T-cell (primary cell): ENCODE results near the gene ZNF408. TPM values are rescaled to one million over a fixed set of nuclear protein-coding genes. Genes with fewer than 3 reads are reported as not detected.
A peak's percentile ranks its signal among the peaks of the same experiment; 100 is the strongest.

Source experiments
- ATAC-seq, 4 experiments: fragments of 200-7000 bp in 3 of 4; fragments of 150-1000 bp in 1 of 4; cut with Tn5 transposase; replicated peaks in 1 of 4; 1 replicate in 3 of 4; 2 replicates in 1 of 4; pipeline ENCODE4 v1.10.0; 2021; ENCODE audit warnings: moderate library complexity in 3 of 4, mild to moderate bottlenecking in 2 of 4, moderate number of reproducible peaks in 1 of 4
- CTCF ChIA-PET, 2 donors: fragments of 300-600 bp; sonication (Branson Sonifier 250); formaldehyde crosslinking; loops; one replicate each; lab custom pipeline; 2022; ENCODE audit warnings: antibody characterized with exemption in 2 of 2; lab: Charles Lee
- POLR2A ChIA-PET, 2 donors: fragments of 300-600 bp; sonication (Branson Sonifier 250); formaldehyde crosslinking; loops; one replicate each; lab custom pipeline; 2022; ENCODE audit warnings: antibody characterized with exemption in 2 of 2; lab: Charles Lee
- DNase-seq, 35 experiments: peaks; one replicate each; pipeline versions ENCODE4 v3.0.0 to v3.0.0-alpha.2; 2013 to 2023
- H3K27ac ChIP-seq: one replicate; pipeline ENCODE4 v1.5.1; 2013; ENCODE audit warnings: low read length
- H3K27me3 ChIP-seq, 2 experiments: replicated peaks in 1 of 2; 1 replicate in 1 of 2; 2 replicates in 1 of 2; pipeline versions ENCODE4 v1.6.1 to v1.7.0; 2013; ENCODE audit warnings: low read length in 1 of 2, mixed read lengths in 1 of 2; ENCODE audit not compliant: control insufficient read depth in 2 of 2, insufficient read depth in 2 of 2; ENCODE audit errors: extremely low read depth in 1 of 2
- H3K36me3 ChIP-seq, 2 donors: 1 replicate in 1 of 2; 2 replicates in 1 of 2; pipeline versions ENCODE4 v1.6.1 to v1.7.0; 2013; ENCODE audit warnings: low read length in 1 of 2; ENCODE audit not compliant: control insufficient read depth in 2 of 2, insufficient read depth in 1 of 2; ENCODE audit errors: extremely low read depth in 1 of 2
- H3K4me1 ChIP-seq, 2 experiments: 1 replicate in 1 of 2; 2 replicates in 1 of 2; pipeline versions ENCODE4 v1.6.1 to v1.7.0; 2013; ENCODE audit warnings: low read length in 2 of 2, mixed read lengths in 1 of 2; ENCODE audit not compliant: insufficient read depth in 2 of 2, control insufficient read depth in 1 of 2; ENCODE audit errors: extremely low read depth in 1 of 2
- H3K4me3 ChIP-seq, 2 donors: 1 replicate in 1 of 2; 2 replicates in 1 of 2; pipeline versions ENCODE4 v1.5.1 to v1.7.0; 2013; ENCODE audit warnings: mild to moderate bottlenecking in 2 of 2, low read length in 1 of 2, moderate library complexity in 1 of 2; ENCODE audit not compliant: control insufficient read depth in 1 of 2; ENCODE audit errors: extremely low read depth in 1 of 2
- H3K9me3 ChIP-seq: 2 replicates; pipeline ENCODE4 v1.7.0; 2013
- H3K27ac Mint-ChIP-seq, 2 donors: one replicate each; pipeline ENCODE4 v1.8.0; 2020 to 2021; ENCODE audit warnings: mild to moderate bottlenecking in 2 of 2, mixed read lengths in 2 of 2
- H3K27me3 Mint-ChIP-seq, 2 donors: one replicate each; pipeline ENCODE4 v1.8.0; 2021 to 2022; ENCODE audit warnings: mixed read lengths in 2 of 2
- H3K36me3 Mint-ChIP-seq: one replicate; pipeline ENCODE4 v1.8.0; 2021; ENCODE audit warnings: mixed read lengths
- H3K4me1 Mint-ChIP-seq, 3 donors: one replicate each; pipeline ENCODE4 v1.8.0; 2020 to 2022; ENCODE audit warnings: mixed read lengths in 3 of 3, mild to moderate bottlenecking in 1 of 3
- H3K4me3 Mint-ChIP-seq, 3 donors: one replicate each; pipeline ENCODE4 v1.8.0; 2020 to 2022; ENCODE audit warnings: mild to moderate bottlenecking in 3 of 3, mixed read lengths in 3 of 3, moderate library complexity in 3 of 3
- H3K9me3 Mint-ChIP-seq, 3 donors: one replicate each; pipeline ENCODE4 v1.8.0; 2020 to 2022; ENCODE audit warnings: mixed read lengths in 3 of 3
- WGBS: methylation state at CpG from one replicate; pipeline ENCODE4 v1.1.5; 2013; ENCODE audit warnings: missing lambda C conversion rate; ENCODE audit not compliant: insufficient coverage; 5-methylcytosine and 5-hydroxymethylcytosine counted together
- total RNA-seq, 35 experiments: library from RNA in 6 of 35; stranded (reverse) in 6 of 35; fragments of 120-200 nt in 1 of 35; gene quantifications; one replicate each; pipeline versions ENCODE4 v1.2.1 to v1.2.4 and lab custom pipeline; 2013 to 2026

Gene ZNF408
- total RNA-seq, 5 donors from 2014 or later (not counting 1 experiment from before 2014, with no cell fraction given): 6.1 to 22.4 (median 19.7) TPM

GRCh38 chr11:46719048-46719542, 18.3 kb downstream of the ZNF408 start, which contains the start of gene F2:
Gene F2, plus strand, starts transcription at chr11:46719213. Its CDS starts 23 bp downstream, at chr11:46719236.
- Histone ChIP-seq H3K27ac (no peak within 1 kb of the TSS), H3K9me3 (no peaks in the 10 kb centered on the region), H3K4me3 (no peak within 1 kb of the TSS), H3K27me3 (no peaks in the 10 kb centered on the region), H3K36me3 (no peaks in the 10 kb centered on the region), H3K4me1 (peaks cover 0 to 10% of the 10 kb centered on the region in 2 experiments)
- no peak within 1 kb of the TSS for H3K4me3 Mint-ChIP-seq
- ATAC-seq (no peak), DNase-seq (no peak)
- peaks cover 8 to 9% (median 8%) of the 10 kb centered on the region in 3 donors for H3K4me1 Mint-ChIP-seq
- 100% methylated on average over 6 of the region's 7 CpGs for WGBS
- no peaks in the 10 kb centered on the region for H3K36me3 Mint-ChIP-seq
- ChIA-PET POLR2A (no interaction called here), CTCF (interaction anchor here in 1 of 2 donors (0.6 kb wide), 1 partner anchor 598 kb away, joined by 3 read pairs; no protein-coding TSS in a partner anchor)
- H3K27ac Mint-ChIP-seq: peak within 1 kb of the TSS in 1 of 2 donors; percentile 68
- no peaks in the 10 kb centered on the region for H3K9me3 Mint-ChIP-seq
- H3K27me3 Mint-ChIP-seq: no peaks in the 10 kb centered on the region

GRCh38 chr11:46719543-46720218, 18.9 kb downstream of the ZNF408 start:
- peaks cover 0 to 10% of the 10 kb centered on the region in 2 experiments for H3K4me1 ChIP-seq
- H3K9me3 ChIP-seq: no peaks in the 10 kb centered on the region
- POLR2A ChIA-PET: no interaction called here
- WGBS: 96% methylated on average over 22 of the region's 25 CpGs
- Mint-ChIP-seq H3K9me3 (no peaks in the 10 kb centered on the region), H3K27ac (no peak overlapping the region), H3K4me3 (no peak overlapping the region), H3K4me1 (peaks cover 8 to 9% (median 8%) of the 10 kb centered on the region in 3 donors), H3K27me3 (no peaks in the 10 kb centered on the region), H3K36me3 (no peaks in the 10 kb centered on the region)
- no peak overlapping the region for H3K4me3 ChIP-seq
- no peak overlapping the region for H3K27ac ChIP-seq
- H3K27me3 ChIP-seq: no peaks in the 10 kb centered on the region
- no peaks in the 10 kb centered on the region for H3K36me3 ChIP-seq
- no peak for ATAC-seq
- no peak for DNase-seq
- CTCF ChIA-PET: no interaction called here

GRCh38 chr11:46721286-46721685, 20.5 kb downstream of the ZNF408 start:
- no peak for ATAC-seq
- Mint-ChIP-seq H3K36me3 (no peaks in the 10 kb centered on the region), H3K27ac (no peak overlapping the region), H3K4me3 (no peak overlapping the region), H3K9me3 (no peaks in the 10 kb centered on the region), H3K4me1 (peaks cover 8 to 9% (median 8%) of the 10 kb centered on the region in 3 donors), H3K27me3 (no peaks in the 10 kb centered on the region)
- Histone ChIP-seq H3K9me3 (no peaks in the 10 kb centered on the region), H3K27ac (no peak overlapping the region), H3K4me3 (no peak overlapping the region), H3K27me3 (no peaks in the 10 kb centered on the region), H3K4me1 (peaks cover 0 to 10% of the 10 kb centered on the region in 2 experiments), H3K36me3 (no peaks in the 10 kb centered on the region)
- POLR2A ChIA-PET: no interaction called here
- no peak for DNase-seq
- WGBS: 79% methylated on average over 4 of the region's 6 CpGs
- CTCF ChIA-PET: no interaction called here

- Histone ChIP-seq H3K9me3 (no peaks in the 10 kb centered on the region), H3K4me3 (no peak overlapping the region), H3K4me1 (peaks cover 0 to 9% of the 10 kb centered on the region in 2 experiments), H3K36me3 (no peaks in the 10 kb centered on the region), H3K27ac (no peak overlapping the region), H3K27me3 (no peaks in the 10 kb centered on the region)
- ATAC-seq (no peak), DNase-seq (no peak)
- H3K9me3 Mint-ChIP-seq: no peaks in the 10 kb centered on the region
- ChIA-PET POLR2A (no interaction called here), CTCF (no interaction called here)
- H3K4me3 Mint-ChIP-seq: no peak overlapping the region
- peaks cover 8 to 9% (median 8%) of the 10 kb centered on the region in 3 donors for H3K4me1 Mint-ChIP-seq
- H3K36me3 Mint-ChIP-seq: no peaks in the 10 kb centered on the region
- 89% methylated on average over 10 of the region's 11 CpGs for WGBS
- H3K27ac Mint-ChIP-seq: no peak overlapping the region
- no peaks in the 10 kb centered on the region for H3K27me3 Mint-ChIP-seq
Observed at GRCh38 chr11:46722566-46723358, 21.9 kb downstream of the ZNF408 start.

- CTCF ChIA-PET: no interaction called here
Observed at GRCh38 chr11:46723359-46723680, 22.5 kb downstream of the ZNF408 start.

GRCh38 chr11:46724088-46724487, 23.3 kb downstream of the ZNF408 start:
- Histone ChIP-seq H3K27me3 (no peaks in the 10 kb centered on the region), H3K4me1 (no peaks in the 10 kb centered on the region), H3K9me3 (no peaks in the 10 kb centered on the region), H3K27ac (no peak overlapping the region), H3K4me3 (no peak overlapping the region), H3K36me3 (no peaks in the 10 kb centered on the region)
- ATAC-seq: no peak
- POLR2A ChIA-PET: no interaction called here
- CTCF ChIA-PET: interaction anchor here in 1 of 2 donors (0.6 kb wide), 1 partner anchor 49 kb away, joined by 3 read pairs; no protein-coding TSS in a partner anchor
- no peak overlapping the region for H3K27ac Mint-ChIP-seq
- H3K9me3 Mint-ChIP-seq: no peaks in the 10 kb centered on the region
- no peak for DNase-seq
- H3K36me3 Mint-ChIP-seq: no peaks in the 10 kb centered on the region
- no peaks in the 10 kb centered on the region for H3K27me3 Mint-ChIP-seq
- H3K4me1 Mint-ChIP-seq: no peaks in the 10 kb centered on the region
- 84% methylated on average over 6 of the region's 8 CpGs for WGBS
- no peak overlapping the region for H3K4me3 Mint-ChIP-seq

More at GRCh38 chr11:46723359-46723680, 22.5 kb downstream of the ZNF408 start:
- Histone ChIP-seq H3K27me3 (no peaks in the 10 kb centered on the region), H3K27ac (no peak overlapping the region), H3K9me3 (no peaks in the 10 kb centered on the region), H3K36me3 (no peaks in the 10 kb centered on the region), H3K4me3 (no peak overlapping the region), H3K4me1 (peaks cover 0 to 3% of the 10 kb centered on the region in 2 experiments)
- Mint-ChIP-seq H3K4me3 (no peak overlapping the region), H3K27me3 (no peaks in the 10 kb centered on the region), H3K9me3 (no peaks in the 10 kb centered on the region), H3K36me3 (no peaks in the 10 kb centered on the region), H3K4me1 (peaks cover 4 to 6% (median 4%) of the 10 kb centered on the region in 3 donors), H3K27ac (no peak overlapping the region)
- no peak for DNase-seq
- ATAC-seq: no peak
- POLR2A ChIA-PET: no interaction called here
- 85% methylated on average over 5 of the region's 8 CpGs for WGBS
